GM12891 (cell line): ENCODE data around the gene RAB2B.

Source experiments
- POLR2A ChIP-seq: IDR thresholded peaks from 2 replicates; pipeline ENCODE4 v1.6.1; 2011; ENCODE audit warnings: low read depth, low read length, control low read depth
- POLR2AphosphoS5 ChIP-seq: IDR thresholded peaks from 2 replicates; pipeline ENCODE4 v1.6.1; 2011; ENCODE audit warnings: low read depth, low read length, control low read depth
- TAF1 ChIP-seq: IDR thresholded peaks from 2 replicates; pipeline ENCODE4 v1.6.1; 2011; ENCODE audit warnings: low read depth, low read length, control low read depth

- no peak for TF ChIP-seq POLR2A
- no peak for TF ChIP-seq POLR2AphosphoS5
- no peak for TF ChIP-seq TAF1
These were observed 19.7 kb upstream of the RAB2B start for GRCh38 chr14:21496453-21496852.
